ENCODE measurements around the gene MASP1. TPM values are rescaled to one million over a fixed set of nuclear protein-coding genes. Genes with fewer than 3 reads are reported as not detected.

MASP1 gene
- polyA plus RNA-seq, 1 donor from 2014 or later, result 0.19 TPM

GRCh38 chr3:187296058-187296457 is 4.5 kb upstream of the MASP1 start:
- Histone ChIP-seq H3K9ac (ENCODE audit: low read length) (no peak overlapping the region), H3K4me3 (ENCODE audit: low read length) (no peak overlapping the region), H3K36me3 (ENCODE audit: insufficient read depth, low read length) (no peaks in the 10 kb centered on the region), H3F3A (ENCODE audit: insufficient read depth, low read length, poor library complexity, severe bottlenecking) (no peaks in the 10 kb centered on the region), H2AFZ (ENCODE audit: low read depth, low read length) (no peak overlapping the region), H3K4me2 (ENCODE audit: low read length) (no peak overlapping the region), H3K27ac (ENCODE audit: low read length) (no peak overlapping the region), H3K27me3 (ENCODE audit: insufficient read depth, low read depth, low read length) (no peaks in the 10 kb centered on the region), H3K9me3 (ENCODE audit: low read length) (no peaks in the 10 kb centered on the region), H3K9me2 (ENCODE audit: insufficient read depth, low read length) (no peaks in the 10 kb centered on the region), H4K20me1 (ENCODE audit: insufficient read depth) (no peaks in the 10 kb centered on the region), H3K79me2 (replicated peaks; ENCODE audit: insufficient read depth, low read length) (no peaks in the 10 kb centered on the region)
- no peak for TF ChIP-seq SMC3 (conservative IDR thresholded peaks at IDR 0.05; ENCODE audit: poor library complexity)
- no peak for TF ChIP-seq EP300 (conservative IDR thresholded peaks at IDR 0.05; ENCODE audit: poor library complexity, severe bottlenecking)

DNA sequence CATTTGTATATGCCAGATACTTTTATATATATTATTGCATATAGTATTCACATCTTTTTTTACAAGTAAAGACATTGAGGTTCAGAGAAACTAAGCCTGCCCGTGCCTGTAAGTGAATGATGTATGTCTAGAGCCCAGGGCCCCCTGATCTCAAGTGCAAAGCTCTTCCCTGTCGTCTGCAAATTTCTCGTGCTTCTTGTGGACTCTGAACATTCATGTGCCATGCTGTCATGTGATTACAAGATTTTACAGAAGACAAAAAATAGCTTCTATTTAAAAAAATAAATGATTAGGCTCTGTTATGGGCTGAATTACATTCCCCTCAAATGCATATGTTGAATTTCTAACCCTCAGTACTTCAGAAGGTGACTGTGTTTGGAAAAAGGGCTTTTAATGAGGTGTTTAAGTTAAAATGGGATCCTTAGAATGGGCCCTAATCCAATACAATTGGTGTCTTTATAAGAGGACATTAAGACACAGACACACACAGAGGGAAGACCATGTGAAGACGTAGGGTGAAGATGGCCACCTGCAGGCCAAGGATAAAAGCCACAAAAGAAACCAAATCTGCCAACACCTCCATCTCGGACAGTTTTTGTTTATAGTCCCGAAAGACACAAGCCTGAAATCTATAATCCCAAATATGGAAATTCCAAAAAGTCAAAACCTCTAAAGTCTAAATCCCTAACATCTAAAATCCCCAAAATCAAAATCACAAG is 3.9 kb upstream of the MASP1 start:
- no peaks in the 10 kb centered on the region for H3K27me3 ChIP-seq (ENCODE audit: insufficient read depth, low read depth, low read length)
- no peak overlapping the region for H3K4me3 ChIP-seq (ENCODE audit: low read length)
- no peak overlapping the region for H2AFZ ChIP-seq (ENCODE audit: low read depth, low read length)
- no peaks in the 10 kb centered on the region for H3K9me2 ChIP-seq (ENCODE audit: insufficient read depth, low read length)
- no peaks in the 10 kb centered on the region for H4K20me1 ChIP-seq (ENCODE audit: insufficient read depth)
- no peaks in the 10 kb centered on the region for H3K9me3 ChIP-seq (ENCODE audit: low read length)
- no peaks in the 10 kb centered on the region for H3F3A ChIP-seq (ENCODE audit: insufficient read depth, low read length, poor library complexity, severe bottlenecking)
- H3K27ac ChIP-seq (ENCODE audit: low read length), result no peak overlapping the region
- no peak overlapping the region for H3K4me2 ChIP-seq (ENCODE audit: low read length)
- TF ChIP-seq EZH2 (IDR thresholded peaks at IDR 0.05; ENCODE audit: borderline replicate concordance, insufficient read depth, low read length, poor library complexity, severe bottlenecking), result no peak
- TF ChIP-seq TAF1 (IDR thresholded peaks at IDR 0.05; ENCODE audit: low read depth), result no peak
- no peak for TF ChIP-seq MXI1 (conservative IDR thresholded peaks at IDR 0.05; ENCODE audit: poor library complexity, severe bottlenecking)
- TF ChIP-seq SMC3 (conservative IDR thresholded peaks at IDR 0.05; ENCODE audit: poor library complexity), result no peak
- TF ChIP-seq POLR2AphosphoS5 (IDR thresholded peaks at IDR 0.05), result no peak
- TF ChIP-seq RAD21 (conservative IDR thresholded peaks at IDR 0.05), result no peak
- TF ChIP-seq REST (IDR thresholded peaks at IDR 0.05; ENCODE audit: borderline replicate concordance), result no peak
- TF ChIP-seq EP300 (conservative IDR thresholded peaks at IDR 0.05; ENCODE audit: poor library complexity, severe bottlenecking), result no peak
- TF ChIP-seq, protein P1, sequence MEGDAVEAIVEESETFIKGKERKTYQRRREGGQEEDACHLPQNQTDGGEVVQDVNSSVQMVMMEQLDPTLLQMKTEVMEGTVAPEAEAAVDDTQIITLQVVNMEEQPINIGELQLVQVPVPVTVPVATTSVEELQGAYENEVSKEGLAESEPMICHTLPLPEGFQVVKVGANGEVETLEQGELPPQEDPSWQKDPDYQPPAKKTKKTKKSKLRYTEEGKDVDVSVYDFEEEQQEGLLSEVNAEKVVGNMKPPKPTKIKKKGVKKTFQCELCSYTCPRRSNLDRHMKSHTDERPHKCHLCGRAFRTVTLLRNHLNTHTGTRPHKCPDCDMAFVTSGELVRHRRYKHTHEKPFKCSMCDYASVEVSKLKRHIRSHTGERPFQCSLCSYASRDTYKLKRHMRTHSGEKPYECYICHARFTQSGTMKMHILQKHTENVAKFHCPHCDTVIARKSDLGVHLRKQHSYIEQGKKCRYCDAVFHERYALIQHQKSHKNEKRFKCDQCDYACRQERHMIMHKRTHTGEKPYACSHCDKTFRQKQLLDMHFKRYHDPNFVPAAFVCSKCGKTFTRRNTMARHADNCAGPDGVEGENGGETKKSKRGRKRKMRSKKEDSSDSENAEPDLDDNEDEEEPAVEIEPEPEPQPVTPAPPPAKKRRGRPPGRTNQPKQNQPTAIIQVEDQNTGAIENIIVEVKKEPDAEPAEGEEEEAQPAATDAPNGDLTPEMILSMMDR (IDR thresholded peaks at IDR 0.05; ENCODE audit: poor library complexity, severe bottlenecking), result no peak
- no peaks in the 10 kb centered on the region for H3K79me2 ChIP-seq (replicated peaks; ENCODE audit: insufficient read depth, low read length)
- H3K36me3 ChIP-seq (ENCODE audit: insufficient read depth, low read length), result no peaks in the 10 kb centered on the region
- no peak overlapping the region for H3K9ac ChIP-seq (ENCODE audit: low read length)

Data from neural cell (in vitro differentiated cells).